Common myeloid progenitor, CD34-positive (primary cell): ENCODE data around the gene CSNK1E.

ENCODE experiments used
- CTCF ChIA-PET: fragments of 350-600 bp; sonication (Branson Sonifier 250); formaldehyde crosslinking; loops from one replicate; lab custom pipeline; 2021; ENCODE audit warnings: antibody characterized with exemption; lab: Charles Lee
- POLR2A ChIA-PET: fragments of 350-600 bp; sonication (Branson Sonifier 250); formaldehyde crosslinking; loops from one replicate; lab custom pipeline; 2021; ENCODE audit warnings: antibody characterized with exemption; lab: Charles Lee
- DNase-seq, 3 donors: peaks; one replicate each; pipeline versions ENCODE4 v3.0.0 to v3.0.0-alpha.2; 2013
- H3K27ac ChIP-seq, 2 experiments: 1 replicate in 1 of 2; 2 replicates in 1 of 2; pipeline ENCODE4 v1.7.0; 2013; ENCODE audit warnings: inconsistent platforms in 2 of 2, low read length in 2 of 2, mild to moderate bottlenecking in 2 of 2, low read depth in 1 of 2, moderate library complexity in 1 of 2; ENCODE audit not compliant: severe bottlenecking in 2 of 2, insufficient read depth in 1 of 2, poor library complexity in 1 of 2
- H3K27me3 ChIP-seq, 5 experiments: replicated peaks in 2 of 5; 1 replicate in 3 of 5; 2 replicates in 2 of 5; pipeline versions ENCODE4 v1.6.1 to v1.7.0; 2013; ENCODE audit warnings: low read length in 4 of 5, mild to moderate bottlenecking in 2 of 5, moderate library complexity in 2 of 5, inconsistent platforms in 1 of 5; ENCODE audit not compliant: insufficient read depth in 5 of 5, control insufficient read depth in 4 of 5
- H3K36me3 ChIP-seq, 4 experiments: 1 replicate in 2 of 4; 2 replicates in 2 of 4; pipeline versions ENCODE4 v1.6.1 to v1.7.0; 2013; ENCODE audit warnings: low read length in 3 of 4, control low read depth in 1 of 4, mild to moderate bottlenecking in 1 of 4; ENCODE audit not compliant: control insufficient read depth in 4 of 4, insufficient read depth in 4 of 4
- H3K4me1 ChIP-seq, 4 experiments: 1 replicate in 3 of 4; 2 replicates in 1 of 4; pipeline versions ENCODE4 v1.6.1 to v1.7.1; 2013; ENCODE audit warnings: low read length in 3 of 4, mild to moderate bottlenecking in 3 of 4, control low read depth in 1 of 4, inconsistent platforms in 1 of 4, moderate library complexity in 1 of 4; ENCODE audit not compliant: control insufficient read depth in 4 of 4, insufficient read depth in 4 of 4; ENCODE audit errors: control extremely low read depth in 1 of 4
- H3K4me3 ChIP-seq, 7 experiments: 1 replicate in 4 of 7; 2 replicates in 3 of 7; pipeline versions ENCODE4 v1.5.1 to v1.7.0; 2013; ENCODE audit warnings: mild to moderate bottlenecking in 7 of 7, low read length in 6 of 7, moderate library complexity in 6 of 7, inconsistent platforms in 2 of 7, low read depth in 2 of 7, control low read depth in 1 of 7; ENCODE audit not compliant: insufficient read depth in 4 of 7, control insufficient read depth in 1 of 7; ENCODE audit errors: extremely low read depth in 1 of 7
- H3K9me3 ChIP-seq, 5 experiments: 1 replicate in 4 of 5; 2 replicates in 1 of 5; pipeline versions ENCODE4 v1.6.1 to v1.7.1; 2013; ENCODE audit warnings: low read length in 4 of 5, mild to moderate bottlenecking in 2 of 5, inconsistent platforms in 1 of 5, low read depth in 1 of 5, moderate library complexity in 1 of 5; ENCODE audit not compliant: control insufficient read depth in 4 of 5, insufficient read depth in 2 of 5; ENCODE audit errors: control extremely low read depth in 1 of 5
- WGBS: methylation state at CpG from one replicate; pipeline ENCODE4 v1.1.5; 2013; ENCODE audit not compliant: insufficient coverage; 5-methylcytosine and 5-hydroxymethylcytosine counted together

CSNK1E gene

DNA sequence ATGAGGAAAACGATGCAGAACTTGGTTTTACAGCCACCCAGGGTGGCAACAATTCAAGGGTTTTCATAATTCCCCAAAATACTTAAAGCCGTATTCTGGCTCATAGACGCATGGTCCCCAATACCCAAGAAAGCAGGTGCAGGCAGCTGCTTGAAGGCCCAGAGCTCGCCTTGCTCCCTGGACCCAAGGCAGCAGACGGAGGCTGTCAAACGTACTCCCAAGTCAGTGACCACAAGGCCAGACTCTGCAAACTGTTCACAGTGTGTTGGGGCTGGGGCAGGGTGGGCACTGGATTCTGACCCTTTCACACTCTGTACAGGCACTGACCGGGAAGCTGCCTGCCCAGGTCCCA, 65.9 kb downstream of the CSNK1E start:
- Histone ChIP-seq H3K4me3 (no peak overlapping the region), H3K27ac (no peak overlapping the region), H3K27me3 (no peaks in the 10 kb centered on the region), H3K36me3 (peaks cover under 1 to 17% (median 11%) of the 10 kb centered on the region in 4 experiments), H3K4me1 (peaks cover 0 to 2% (median 0%) of the 10 kb centered on the region in 4 experiments), H3K9me3 (peaks cover 0 to 4% (median 0%) of the 10 kb centered on the region in 5 experiments)
- no peak for DNase-seq
- ChIA-PET POLR2A (no interaction called here), CTCF (interaction anchor here (0.8 kb wide), 1 partner anchor 21 kb away, joined by 3 read pairs; no protein-coding TSS in a partner anchor)
- WGBS = 98% methylated on average over 5 of the region's 7 CpGs

DNA sequence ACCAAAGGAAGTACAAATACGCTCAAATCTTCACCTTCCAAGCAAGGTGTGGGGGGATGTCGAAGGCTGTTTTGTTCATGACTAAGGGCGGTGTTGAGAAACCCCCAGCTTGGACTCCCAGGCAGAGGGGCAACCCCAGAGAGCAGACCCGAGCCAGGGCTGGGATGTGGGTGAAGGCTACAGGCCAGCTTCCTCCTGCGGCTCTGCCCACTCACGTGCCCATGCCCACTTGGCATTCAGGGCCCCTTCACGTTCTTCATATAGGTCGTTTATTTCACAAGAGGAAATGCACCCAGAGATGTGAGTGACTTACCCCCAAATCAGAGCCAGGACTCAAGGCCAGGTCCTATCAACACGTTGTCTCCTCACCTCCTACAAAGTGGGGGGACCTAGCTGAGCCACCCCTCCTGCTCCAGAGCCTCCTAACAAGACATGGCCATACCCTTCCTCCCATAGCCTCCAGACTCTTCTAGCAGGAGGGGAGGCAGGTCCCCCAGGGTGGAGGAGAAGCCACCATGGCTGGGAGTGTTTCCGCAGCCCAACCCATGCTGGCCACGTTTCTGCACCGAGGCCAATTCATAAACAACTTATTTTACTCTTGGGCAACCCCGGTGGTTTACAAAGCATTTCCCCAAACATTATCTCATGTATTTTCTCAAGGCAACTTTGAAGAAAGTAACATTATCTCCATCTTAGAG, 66.4 kb downstream of the CSNK1E start:
- no peak overlapping the region for H3K4me3 ChIP-seq
- ChIA-PET CTCF (interaction anchor here (0.8 kb wide), 1 partner anchor 21 kb away, joined by 3 read pairs; no protein-coding TSS in a partner anchor), POLR2A (no interaction called here)
- H3K27ac ChIP-seq = no peak overlapping the region
- peaks cover 0 to 4% (median 0%) of the 10 kb centered on the region in 5 experiments for H3K9me3 ChIP-seq
- WGBS = 91% methylated on average over 10 of the region's 13 CpGs
- H3K4me1 ChIP-seq = peaks cover 0 to 2% (median 0%) of the 10 kb centered on the region in 4 experiments
- peaks cover 2 to 22% (median 13%) of the 10 kb centered on the region in 4 experiments for H3K36me3 ChIP-seq
- no peak for DNase-seq
- H3K27me3 ChIP-seq = no peaks in the 10 kb centered on the region

DNA sequence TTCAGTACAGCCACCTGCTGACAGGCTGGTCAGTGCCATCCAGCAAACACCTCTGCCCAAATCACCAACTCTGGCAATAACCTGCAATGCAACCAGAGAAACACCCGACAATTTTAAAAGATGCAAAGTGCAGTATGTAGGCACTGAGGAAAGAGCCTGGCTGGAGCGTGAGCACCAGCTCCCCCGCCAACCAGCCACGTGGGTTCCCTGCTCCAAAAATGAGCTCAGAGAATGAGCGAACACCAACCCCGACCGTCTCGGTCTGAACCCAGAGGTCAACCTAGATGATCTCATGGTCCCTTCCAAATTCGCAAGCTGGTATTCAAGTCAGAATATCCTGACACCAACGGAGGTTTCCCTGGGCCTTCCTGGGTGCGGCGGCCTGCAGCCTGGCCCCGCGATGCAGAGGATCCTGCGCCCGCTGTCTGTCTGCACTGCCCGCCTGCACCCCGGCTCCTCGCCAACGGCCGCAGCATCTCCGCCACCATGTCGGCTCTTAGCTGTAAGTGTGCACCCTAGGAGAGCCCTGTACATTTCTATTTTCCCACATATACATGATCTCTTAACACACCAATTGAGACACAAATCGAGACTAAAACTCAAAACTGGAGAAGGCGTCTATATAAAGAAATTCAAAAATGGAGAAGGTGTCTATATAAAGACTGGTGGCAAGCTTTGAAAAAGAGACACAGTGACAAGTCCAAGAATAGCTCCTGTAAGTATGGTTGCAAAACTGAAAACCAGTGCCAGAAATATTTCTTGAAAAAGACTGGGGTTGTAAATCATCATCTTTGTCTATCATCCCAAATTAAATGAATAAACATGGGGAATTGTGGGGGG, 67.2 kb downstream of the CSNK1E start:
- Histone ChIP-seq H3K36me3 (peaks cover 2 to 25% (median 14%) of the 10 kb centered on the region in 4 experiments), H3K4me1 (peaks cover 0 to 2% (median 0%) of the 10 kb centered on the region in 4 experiments), H3K4me3 (no peak overlapping the region), H3K27ac (no peak overlapping the region), H3K27me3 (no peaks in the 10 kb centered on the region), H3K9me3 (peaks cover 0 to 4% (median 0%) of the 10 kb centered on the region in 5 experiments)
- DNase-seq = no peak
- CTCF ChIA-PET = interaction anchor here (0.6 kb wide), 1 partner anchor 20 kb away, joined by 3 read pairs; no protein-coding TSS in a partner anchor
- POLR2A ChIA-PET = no interaction called here
- 96% methylated on average over 22 of the region's 25 CpGs for WGBS

DNA sequence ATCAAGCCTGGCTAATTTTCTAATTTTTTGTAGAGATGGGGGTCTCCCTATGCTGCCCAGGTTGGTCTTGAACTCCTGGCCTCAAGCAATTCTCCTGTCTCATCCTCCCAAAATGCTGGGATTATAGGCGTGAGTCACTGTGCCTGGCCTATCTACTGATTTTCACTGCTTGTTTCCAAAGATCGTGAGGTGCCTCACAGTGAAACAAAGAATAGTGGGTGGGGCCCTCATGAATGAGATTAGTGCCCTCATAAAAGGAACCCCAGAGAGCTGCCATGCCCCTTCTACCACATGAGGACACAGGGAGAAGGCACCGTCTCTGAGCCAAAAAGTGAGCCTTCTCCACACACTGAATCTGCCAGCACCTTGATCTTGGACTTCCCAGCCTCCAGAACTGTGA, 67.9 kb downstream of the CSNK1E start:
- Histone ChIP-seq H3K27me3 (no peaks in the 10 kb centered on the region), H3K4me3 (no peak overlapping the region), H3K36me3 (peaks cover 2 to 29% (median 16%) of the 10 kb centered on the region in 4 experiments), H3K4me1 (peaks cover 0 to 2% (median 0%) of the 10 kb centered on the region in 4 experiments), H3K9me3 (peaks cover 0 to 4% (median 0%) of the 10 kb centered on the region in 5 experiments), H3K27ac (no peak overlapping the region)
- ChIA-PET CTCF (interaction anchor here (0.6 kb wide), 1 partner anchor 19 kb away, joined by 3 read pairs; no protein-coding TSS in a partner anchor), POLR2A (no interaction called here)
- no peak for DNase-seq
- 100% methylated on average over 2 of the region's 3 CpGs for WGBS

DNA sequence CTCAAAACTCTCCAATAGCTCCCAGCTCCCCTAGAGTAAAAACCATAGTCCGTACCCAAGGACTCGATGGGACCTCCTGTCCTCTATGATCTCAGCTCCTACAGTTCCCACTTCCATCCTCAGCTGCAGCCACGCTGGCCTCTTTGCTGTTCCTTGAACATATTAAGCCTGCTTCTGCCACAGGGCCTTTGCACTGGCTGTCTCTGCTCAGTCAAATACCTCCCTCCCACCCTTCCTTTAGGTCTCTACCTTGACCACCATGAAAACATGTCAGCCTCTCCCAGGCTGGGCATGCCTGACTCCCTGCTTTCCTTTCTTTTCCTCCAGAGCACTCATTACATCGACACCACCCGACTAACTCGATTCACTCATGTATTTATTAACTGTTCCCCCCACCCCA, 69.0 kb downstream of the CSNK1E start:
- peaks cover 0 to 4% (median 0%) of the 10 kb centered on the region in 5 experiments for H3K9me3 ChIP-seq
- 100% methylated on average over 3 of the region's 6 CpGs for WGBS
- H3K27me3 ChIP-seq = no peaks in the 10 kb centered on the region
- H3K36me3 ChIP-seq = peaks cover 2 to 34% (median 22%) of the 10 kb centered on the region in 4 experiments
- no peak overlapping the region for H3K4me3 ChIP-seq
- peaks cover 0 to 2% (median 0%) of the 10 kb centered on the region in 4 experiments for H3K4me1 ChIP-seq
- no peak overlapping the region for H3K27ac ChIP-seq
- ChIA-PET POLR2A (no interaction called here), CTCF (no interaction called here)
- no peak for DNase-seq

DNA sequence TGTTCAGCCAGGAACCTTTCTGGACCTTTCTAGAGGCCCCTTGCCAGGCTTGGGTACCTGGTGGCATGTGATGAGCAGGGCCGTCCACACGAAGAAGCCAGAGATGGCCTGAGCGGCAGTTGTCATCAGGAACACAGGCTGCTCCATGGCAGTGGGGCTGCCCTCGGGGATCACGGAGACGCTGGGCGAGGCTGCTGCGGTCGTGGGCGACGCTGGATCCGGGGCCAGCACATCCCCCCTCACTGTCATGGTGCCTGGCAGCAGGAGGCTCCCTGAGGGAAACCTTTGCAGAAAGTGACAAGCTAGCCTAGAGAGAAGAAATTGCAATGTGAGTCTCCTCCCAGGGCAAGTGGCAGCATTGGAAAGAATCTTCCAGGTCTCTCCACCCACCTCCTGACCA, 69.5 kb downstream of the CSNK1E start:
- DNase-seq = no peak
- CTCF ChIA-PET = no interaction called here
- peaks cover 2 to 36% (median 23%) of the 10 kb centered on the region in 4 experiments for H3K36me3 ChIP-seq
- POLR2A ChIA-PET = no interaction called here
- H3K4me1 ChIP-seq = peaks cover 0 to 2% (median 0%) of the 10 kb centered on the region in 4 experiments
- peaks cover 0 to 4% (median 0%) of the 10 kb centered on the region in 5 experiments for H3K9me3 ChIP-seq
- no peak overlapping the region for H3K4me3 ChIP-seq
- no peaks in the 10 kb centered on the region for H3K27me3 ChIP-seq
- WGBS = 98% methylated on average over 12 of the region's 12 CpGs
- no peak overlapping the region for H3K27ac ChIP-seq
